Eye (tissue), 1 donor: ENCODE results near the gene DACH2.

Experiments
- DNase-seq: peaks from one replicate; pipeline ENCODE4 v3.0.0-alpha.2; 2015

The DACH2 gene

GRCh38 chrX:86829786-86830185 is 681.5 kb downstream of the DACH2 start:
- no peak for DNase-seq

GRCh38 chrX:86830685-86831084 is 682.4 kb downstream of the DACH2 start:
- no peak for DNase-seq

- DNase-seq, result no peak
Measured at GRCh38 chrX:86845101-86845500, 696.9 kb downstream of the DACH2 start.
